Gastrocnemius medialis (tissue), 4 donors: Measurements from ENCODE around the gene ARHGAP26. TPM values are rescaled to one million over a fixed set of nuclear protein-coding genes. Genes with fewer than 3 reads are reported as not detected.
A peak's percentile ranks its signal among the peaks of the same experiment; 100 is the strongest.

Experiments used
- ATAC-seq, 2 donors: fragments of 150-250 bp; one replicate each; pipeline ENCODE4 v1.9.1; 2016
- DNase-seq, 2 donors: peaks; one replicate each; pipeline ENCODE4 v3.0.0-alpha.2; 2019
- H3K27ac ChIP-seq, 4 donors: fragments of 200-600 bp; sonication (generic); 1 replicate in 1 of 4; 2 replicates in 3 of 4; pipeline ENCODE4 v1.5.1; 2016 to 2018; ENCODE audit warnings: mild to moderate bottlenecking in 2 of 4, moderate library complexity in 1 of 4
- H3K27me3 ChIP-seq, 3 donors: fragments of 200-600 bp; sonication (generic) in 2 of 3; 1 replicate in 1 of 3; 2 replicates in 2 of 3; pipeline versions ENCODE4 v1.5.1 to v1.6.0; 2016 to 2019; ENCODE audit warnings: mild to moderate bottlenecking in 1 of 3, moderate library complexity in 1 of 3
- H3K36me3 ChIP-seq, 2 donors: fragments of 200-600 bp; sonication (generic) in 1 of 2; one replicate each; pipeline ENCODE4 v1.5.1; 2017 to 2018
- H3K4me1 ChIP-seq, 2 donors: fragments of 200-600 bp; sonication (generic) in 1 of 2; one replicate each; pipeline ENCODE4 v1.5.1; 2016 to 2017; ENCODE audit warnings: mild to moderate bottlenecking in 2 of 2
- H3K4me3 ChIP-seq, 4 donors: fragments of 200-600 bp; sonication (generic) in 3 of 4; 1 replicate in 1 of 4; 2 replicates in 3 of 4; pipeline ENCODE4 v1.5.1; 2016 to 2019; ENCODE audit warnings: mild to moderate bottlenecking in 2 of 4
- H3K9me3 ChIP-seq, 3 donors: fragments of 200-600 bp; sonication (generic) in 2 of 3; 1 replicate in 1 of 3; 2 replicates in 2 of 3; pipeline ENCODE4 v1.5.1; 2016 to 2019
- CTCF ChIP-seq, 5 experiments: fragments of 450-650 bp in 3 of 5; fragments of 200-600 bp in 2 of 5; sonication (generic) in 2 of 5; IDR thresholded peaks in 4 of 5; conservative IDR thresholded peaks in 1 of 5; 1 replicate in 4 of 5; 2 replicates in 1 of 5; pipeline ENCODE4 v1.5.1; 2016 to 2019; ENCODE audit warnings: antibody characterized with exemption in 5 of 5, mild to moderate bottlenecking in 3 of 5, moderate library complexity in 3 of 5
- POLR2A ChIP-seq, 2 donors: fragments of 450-650 bp; IDR thresholded peaks; one replicate each; pipeline ENCODE4 v1.6.1; 2017; ENCODE audit warnings: antibody characterized with exemption in 2 of 2, mild to moderate bottlenecking in 2 of 2, moderate library complexity in 2 of 2
- in situ Hi-C, 4 donors: fragments of 200-750 bp; cut with MboI; loops; one replicate each; pipeline versions ENCODE4 v1.15.0 to v1.8.0; 2017; ENCODE audit warnings: low sequenced_read_pairs in 4 of 4
- intact Hi-C: fragments of 100-400 bp; cut with DNase I; formaldehyde crosslinking; loops from one replicate; pipeline ENCODE4 v1.15.1; 2023; ENCODE audit warnings: low total_unique reads
- total RNA-seq, 4 donors: library from RNA; depleted of rRNA; stranded (reverse); fragments of >200 nt; gene quantifications; one replicate each; pipeline versions ENCODE4 v1.1.0 to v1.2.3, GENCODE V29; 2016

The ARHGAP26 gene
- total RNA-seq, 4 donors from 2014 or later = 9.1 to 22.4 (median 13.4) TPM

- Histone ChIP-seq H3K36me3 (no peaks in the 10 kb centered on the region), H3K27ac (no peak overlapping the region), H3K4me1 (peaks cover 3 to 24% of the 10 kb centered on the region in 2 donors), H3K27me3 (no peaks in the 10 kb centered on the region), H3K9me3 (no peaks in the 10 kb centered on the region), H3K4me3 (no peak overlapping the region)
- in situ Hi-C loops = loop anchor here in 1 of 4 donors (25.0 kb wide), 1 partner anchor 736 kb away; no protein-coding TSS in a partner anchor
- no peak for DNase-seq
- TF ChIP-seq POLR2A (IDR thresholded peaks at IDR 0.05) = no peak
- ATAC-seq = no peak
- intact Hi-C loops = loop anchor here (10.0 kb wide), 1 partner anchor 176 kb away; no protein-coding TSS in a partner anchor
Measured at GRCh38 chr5:143101121-143101520, 330.9 kb downstream of the ARHGAP26 start.

GRCh38 chr5:143101725-143102386, 331.7 kb downstream of the ARHGAP26 start:
- in situ Hi-C loops = loop anchor here in 1 of 4 donors (25.0 kb wide), 1 partner anchor 735 kb away; no protein-coding TSS in a partner anchor
- no peak for TF ChIP-seq POLR2A (IDR thresholded peaks at IDR 0.05)
- TF ChIP-seq CTCF (IDR thresholded peaks at IDR 0.05 in 4 of 5, conservative IDR thresholded peaks at IDR 0.05 in 1 of 5) = no peak
- intact Hi-C loops = loop anchor here (10.0 kb wide), 1 partner anchor 177 kb away; no protein-coding TSS in a partner anchor
- Histone ChIP-seq H3K9me3 (no peaks in the 10 kb centered on the region), H3K36me3 (no peaks in the 10 kb centered on the region), H3K4me1 (peaks cover 6 to 24% of the 10 kb centered on the region in 2 donors), H3K27ac (peak overlapping the region in 1 of 4 donors; percentile 27), H3K4me3 (no peak overlapping the region), H3K27me3 (no peaks in the 10 kb centered on the region)
- ATAC-seq = peak in 1 of 2 donors; percentile 11
- no peak for DNase-seq

DNA sequence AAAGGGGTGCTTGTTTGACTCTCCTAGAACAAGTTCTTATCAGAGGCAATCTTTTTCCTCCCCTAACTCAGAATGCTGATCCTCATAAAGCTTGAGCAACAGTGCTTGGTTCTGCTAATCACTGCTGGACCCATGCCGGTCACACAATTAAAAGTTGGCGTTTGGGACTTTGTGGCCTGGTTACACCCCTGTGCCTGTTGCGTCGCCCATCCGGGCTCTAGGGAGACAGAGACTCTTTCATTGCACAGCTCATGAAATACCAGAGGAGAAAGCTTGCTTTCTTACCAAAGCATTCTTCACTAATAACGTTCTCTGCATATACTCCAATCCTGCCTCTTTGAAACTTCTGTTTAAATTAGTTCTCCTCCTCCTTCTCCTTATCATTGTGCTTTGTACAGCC, 332.2 kb downstream of the ARHGAP26 start:
- peaks cover 12 to 24% of the 10 kb centered on the region in 2 donors for H3K4me1 ChIP-seq
- intact Hi-C loops (loop anchor here (10.0 kb wide), 1 partner anchor 178 kb away; no protein-coding TSS in a partner anchor), in situ Hi-C loops (loop anchor here in 1 of 4 donors (25.0 kb wide), 1 partner anchor 735 kb away; no protein-coding TSS in a partner anchor)
- H3K36me3 ChIP-seq = no peaks in the 10 kb centered on the region
- peak overlapping the region in 1 of 4 donors; percentile 27 for H3K27ac ChIP-seq
- DNase-seq (no peak), ATAC-seq (peak in 1 of 2 donors; percentile 38)
- TF ChIP-seq POLR2A (IDR thresholded peaks at IDR 0.05) (no peak), CTCF (IDR thresholded peaks at IDR 0.05 in 4 of 5, conservative IDR thresholded peaks at IDR 0.05 in 1 of 5) (no peak)
- no peaks in the 10 kb centered on the region for H3K27me3 ChIP-seq
- H3K9me3 ChIP-seq = no peaks in the 10 kb centered on the region
- no peak overlapping the region for H3K4me3 ChIP-seq

GRCh38 chr5:143105216-143105905, 335.2 kb downstream of the ARHGAP26 start:
- TF ChIP-seq CTCF (IDR thresholded peaks at IDR 0.05 in 4 of 5, conservative IDR thresholded peaks at IDR 0.05 in 1 of 5) (no peak), POLR2A (IDR thresholded peaks at IDR 0.05) (no peak)
- in situ Hi-C loops = loop anchor here in 1 of 4 donors (25.0 kb wide), 1 partner anchor 732 kb away; no protein-coding TSS in a partner anchor
- peaks cover 29 to 49% of the 10 kb centered on the region in 2 donors for H3K4me1 ChIP-seq
- no peak overlapping the region for H3K4me3 ChIP-seq
- intact Hi-C loops = loop anchor here (5.0 to 10.0 kb wide), 2 partner anchors 181 to 722 kb away; no protein-coding TSS in a partner anchor
- H3K27ac ChIP-seq = no peak overlapping the region
- H3K9me3 ChIP-seq = no peaks in the 10 kb centered on the region
- ATAC-seq = no peak
- no peaks in the 10 kb centered on the region for H3K27me3 ChIP-seq
- DNase-seq = no peak
- H3K36me3 ChIP-seq = no peaks in the 10 kb centered on the region
